GM12864 (cell line): ENCODE data around the gene GHITM.
A peak's percentile ranks its signal among the peaks of the same experiment; 100 is the strongest.
"Not testable (repeated sequence)": the region's sequence is repeated elsewhere in the genome, so short reads cannot be mapped to it uniquely, and the experiment has no call there.

Source experiments
- DNase-seq: peaks from one replicate; pipeline ENCODE4 v3.0.0-alpha.2; 2011; ENCODE audit warnings: low read depth
- H3K4me3 ChIP-seq: 2 replicates; pipeline ENCODE4 v1.5.1; 2011; ENCODE audit warnings: mild to moderate bottlenecking, low read depth, low read length, control low read depth
- CTCF ChIP-seq: IDR thresholded peaks from 2 replicates; pipeline ENCODE4 v1.5.1; 2011; ENCODE audit warnings: low read depth, mild to moderate bottlenecking, moderate library complexity, low read length, control low read depth, inconsistent platforms; ENCODE audit errors: missing control alignments

Gene GHITM

GRCh38 chr10:84139126-84140035 is at the start of gene GHITM:
Gene GHITM, plus strand, starts transcription at chr10:84139509. Its CDS starts 1,992 bp downstream, at chr10:84141501.
- TF ChIP-seq CTCF: peak; percentile 42
- H3K4me3 ChIP-seq: peak within 1 kb of the TSS; percentile 99
- DNase-seq: peak; percentile 95

GRCh38 chr10:84095811-84096497 is 43.4 kb upstream of the GHITM start:
- DNase-seq: no peak
- H3K4me3 ChIP-seq: no peak overlapping the region
- no peak for TF ChIP-seq CTCF

GRCh38 chr10:84097787-84098353 is 41.4 kb upstream of the GHITM start:
- DNase-seq: no peak
- no peak overlapping the region for H3K4me3 ChIP-seq
- peak; percentile 49 for TF ChIP-seq CTCF

GRCh38 chr10:84098667-84099066 is 40.6 kb upstream of the GHITM start:
- DNase-seq: no peak
- no peak for TF ChIP-seq CTCF
- H3K4me3 ChIP-seq: no peak overlapping the region

GRCh38 chr10:84101042-84101441 is 38.3 kb upstream of the GHITM start:
- no peak for TF ChIP-seq CTCF
- no peak overlapping the region for H3K4me3 ChIP-seq
- no peak for DNase-seq

- no peak for TF ChIP-seq CTCF
- no peak overlapping the region for H3K4me3 ChIP-seq
- no peak for DNase-seq
These were observed 30.5 kb upstream of the GHITM start for GRCh38 chr10:84108797-84109196.

GRCh38 chr10:84109772-84110171 is 29.5 kb upstream of the GHITM start:
- not testable (repeated sequence) for H3K4me3 ChIP-seq

GRCh38 chr10:84113468-84113867 is 25.8 kb upstream of the GHITM start:
- DNase-seq, H3K4me3 ChIP-seq: not testable (repeated sequence)

More at GRCh38 chr10:84109772-84110171, 29.5 kb upstream of the GHITM start:
- not testable (repeated sequence) for DNase-seq
